ENCODE data around the gene IL1RAPL1.

- TF ChIP-seq CTCF (IDR thresholded peaks at IDR 0.05 in 4 of 5, conservative IDR thresholded peaks at IDR 0.05 in 1 of 5) (no peak), POLR2A (IDR thresholded peaks at IDR 0.05) (no peak)
Observed at GRCh38 chrX:29746326-29746725, 1159.1 kb downstream of the IL1RAPL1 start.

All from gastrocnemius medialis (tissue), 4 donors.